Measurements from ENCODE around the gene CYB5A.

CYB5A gene

GRCh38 chr18:74229005-74229404 lies 62.8 kb downstream of the CYB5A start:
- no peaks in the 10 kb centered on the region for H3K27me3 ChIP-seq (ENCODE audit: control insufficient read depth, insufficient read depth, low read length)
- H3K4me1 ChIP-seq (ENCODE audit: control insufficient read depth, insufficient read depth, low read length): no peaks in the 10 kb centered on the region
- no peak overlapping the region for H3K4me3 ChIP-seq (ENCODE audit: low read depth, low read length)
- H3K27ac ChIP-seq (ENCODE audit: low read depth, low read length): no peak overlapping the region
- H3K36me3 ChIP-seq (ENCODE audit: control insufficient read depth, insufficient read depth, low read length): no peaks in the 10 kb centered on the region
- H3K9ac ChIP-seq (ENCODE audit: low read depth, low read length): no peak overlapping the region
- H3K9me3 ChIP-seq (ENCODE audit: control insufficient read depth, insufficient read depth, low read length): no peaks in the 10 kb centered on the region

GRCh38 chr18:74228312-74228711 lies 63.5 kb downstream of the CYB5A start:
- H3K4me1 ChIP-seq (ENCODE audit: control insufficient read depth, insufficient read depth, low read length): no peaks in the 10 kb centered on the region
- no peaks in the 10 kb centered on the region for H3K9me3 ChIP-seq (ENCODE audit: control insufficient read depth, insufficient read depth, low read length)
- H3K27me3 ChIP-seq (ENCODE audit: control insufficient read depth, insufficient read depth, low read length): no peaks in the 10 kb centered on the region
- no peak overlapping the region for H3K4me3 ChIP-seq (ENCODE audit: low read depth, low read length)
- no peaks in the 10 kb centered on the region for H3K36me3 ChIP-seq (ENCODE audit: control insufficient read depth, insufficient read depth, low read length)
- no peak overlapping the region for H3K9ac ChIP-seq (ENCODE audit: low read depth, low read length)
- no peak overlapping the region for H3K27ac ChIP-seq (ENCODE audit: low read depth, low read length)

- H3K27ac ChIP-seq (ENCODE audit: low read depth, low read length): no peak overlapping the region
- H3K9ac ChIP-seq (ENCODE audit: low read depth, low read length): no peak overlapping the region
- no peaks in the 10 kb centered on the region for H3K27me3 ChIP-seq (ENCODE audit: control insufficient read depth, insufficient read depth, low read length)
- no peaks in the 10 kb centered on the region for H3K36me3 ChIP-seq (ENCODE audit: control insufficient read depth, insufficient read depth, low read length)
- no peaks in the 10 kb centered on the region for H3K4me1 ChIP-seq (ENCODE audit: control insufficient read depth, insufficient read depth, low read length)
- H3K9me3 ChIP-seq (ENCODE audit: control insufficient read depth, insufficient read depth, low read length): no peaks in the 10 kb centered on the region
- H3K4me3 ChIP-seq (ENCODE audit: low read depth, low read length): no peak overlapping the region
Measured at GRCh38 chr18:74226666-74227065, 65.1 kb downstream of the CYB5A start.

GRCh38 chr18:74226156-74226555 lies 65.6 kb downstream of the CYB5A start:
- no peaks in the 10 kb centered on the region for H3K9me3 ChIP-seq (ENCODE audit: control insufficient read depth, insufficient read depth, low read length)
- no peaks in the 10 kb centered on the region for H3K27me3 ChIP-seq (ENCODE audit: control insufficient read depth, insufficient read depth, low read length)
- H3K9ac ChIP-seq (ENCODE audit: low read depth, low read length): no peak overlapping the region
- H3K4me1 ChIP-seq (ENCODE audit: control insufficient read depth, insufficient read depth, low read length): no peaks in the 10 kb centered on the region
- H3K4me3 ChIP-seq (ENCODE audit: low read depth, low read length): no peak overlapping the region
- H3K36me3 ChIP-seq (ENCODE audit: control insufficient read depth, insufficient read depth, low read length): no peaks in the 10 kb centered on the region
- H3K27ac ChIP-seq (ENCODE audit: low read depth, low read length): no peak overlapping the region

GRCh38 chr18:74225193-74225840 lies 66.4 kb downstream of the CYB5A start:
- Histone ChIP-seq H3K4me3 (ENCODE audit: low read depth, low read length) (no peak overlapping the region), H3K9ac (ENCODE audit: low read depth, low read length) (no peak overlapping the region), H3K9me3 (ENCODE audit: control insufficient read depth, insufficient read depth, low read length) (no peaks in the 10 kb centered on the region), H3K27ac (ENCODE audit: low read depth, low read length) (no peak overlapping the region), H3K36me3 (ENCODE audit: control insufficient read depth, insufficient read depth, low read length) (no peaks in the 10 kb centered on the region), H3K4me1 (ENCODE audit: control insufficient read depth, insufficient read depth, low read length) (no peaks in the 10 kb centered on the region), H3K27me3 (ENCODE audit: control insufficient read depth, insufficient read depth, low read length) (no peaks in the 10 kb centered on the region)

- Histone ChIP-seq H3K27me3 (ENCODE audit: control insufficient read depth, insufficient read depth, low read length) (no peaks in the 10 kb centered on the region), H3K4me3 (ENCODE audit: low read depth, low read length) (no peak overlapping the region), H3K9me3 (ENCODE audit: control insufficient read depth, insufficient read depth, low read length) (no peaks in the 10 kb centered on the region), H3K27ac (ENCODE audit: low read depth, low read length) (no peak overlapping the region), H3K4me1 (ENCODE audit: control insufficient read depth, insufficient read depth, low read length) (no peaks in the 10 kb centered on the region), H3K36me3 (ENCODE audit: control insufficient read depth, insufficient read depth, low read length) (no peaks in the 10 kb centered on the region), H3K9ac (ENCODE audit: low read depth, low read length) (no peak overlapping the region)
Measured at GRCh38 chr18:74222710-74223494, 68.9 kb downstream of the CYB5A start.

- Histone ChIP-seq H3K4me1 (ENCODE audit: control insufficient read depth, insufficient read depth, low read length) (no peaks in the 10 kb centered on the region), H3K9ac (ENCODE audit: low read depth, low read length) (no peak overlapping the region), H3K27me3 (ENCODE audit: control insufficient read depth, insufficient read depth, low read length) (no peaks in the 10 kb centered on the region), H3K27ac (ENCODE audit: low read depth, low read length) (no peak overlapping the region), H3K4me3 (ENCODE audit: low read depth, low read length) (no peak overlapping the region), H3K36me3 (ENCODE audit: control insufficient read depth, insufficient read depth, low read length) (no peaks in the 10 kb centered on the region), H3K9me3 (ENCODE audit: control insufficient read depth, insufficient read depth, low read length) (no peaks in the 10 kb centered on the region)
Measured at GRCh38 chr18:74221081-74221480, 70.7 kb downstream of the CYB5A start.

GRCh38 chr18:74219056-74219455 lies 72.7 kb downstream of the CYB5A start:
- Histone ChIP-seq H3K36me3 (ENCODE audit: control insufficient read depth, insufficient read depth, low read length) (no peaks in the 10 kb centered on the region), H3K4me1 (ENCODE audit: control insufficient read depth, insufficient read depth, low read length) (no peaks in the 10 kb centered on the region), H3K9ac (ENCODE audit: low read depth, low read length) (no peak overlapping the region), H3K9me3 (ENCODE audit: control insufficient read depth, insufficient read depth, low read length) (no peaks in the 10 kb centered on the region), H3K27me3 (ENCODE audit: control insufficient read depth, insufficient read depth, low read length) (no peaks in the 10 kb centered on the region), H3K4me3 (ENCODE audit: low read depth, low read length) (no peak overlapping the region), H3K27ac (ENCODE audit: low read depth, low read length) (no peak overlapping the region)

GRCh38 chr18:74217476-74218143 lies 74.2 kb downstream of the CYB5A start:
- Histone ChIP-seq H3K36me3 (ENCODE audit: control insufficient read depth, insufficient read depth, low read length) (no peaks in the 10 kb centered on the region), H3K4me3 (ENCODE audit: low read depth, low read length) (no peak overlapping the region), H3K27ac (ENCODE audit: low read depth, low read length) (no peak overlapping the region), H3K9ac (ENCODE audit: low read depth, low read length) (no peak overlapping the region), H3K9me3 (ENCODE audit: control insufficient read depth, insufficient read depth, low read length) (no peaks in the 10 kb centered on the region), H3K4me1 (ENCODE audit: control insufficient read depth, insufficient read depth, low read length) (no peaks in the 10 kb centered on the region), H3K27me3 (ENCODE audit: control insufficient read depth, insufficient read depth, low read length) (no peaks in the 10 kb centered on the region)

GRCh38 chr18:74216661-74217110 lies 75.1 kb downstream of the CYB5A start:
- H3K4me3 ChIP-seq (ENCODE audit: low read depth, low read length): no peak overlapping the region
- H3K4me1 ChIP-seq (ENCODE audit: control insufficient read depth, insufficient read depth, low read length): no peaks in the 10 kb centered on the region
- no peaks in the 10 kb centered on the region for H3K9me3 ChIP-seq (ENCODE audit: control insufficient read depth, insufficient read depth, low read length)
- no peak overlapping the region for H3K9ac ChIP-seq (ENCODE audit: low read depth, low read length)
- H3K36me3 ChIP-seq (ENCODE audit: control insufficient read depth, insufficient read depth, low read length): no peaks in the 10 kb centered on the region
- no peak overlapping the region for H3K27ac ChIP-seq (ENCODE audit: low read depth, low read length)
- no peaks in the 10 kb centered on the region for H3K27me3 ChIP-seq (ENCODE audit: control insufficient read depth, insufficient read depth, low read length)

- Histone ChIP-seq H3K36me3 (ENCODE audit: control insufficient read depth, insufficient read depth, low read length) (no peaks in the 10 kb centered on the region), H3K27me3 (ENCODE audit: control insufficient read depth, insufficient read depth, low read length) (no peaks in the 10 kb centered on the region), H3K9ac (ENCODE audit: low read depth, low read length) (no peak overlapping the region), H3K4me3 (ENCODE audit: low read depth, low read length) (no peak overlapping the region), H3K27ac (ENCODE audit: low read depth, low read length) (no peak overlapping the region), H3K9me3 (ENCODE audit: control insufficient read depth, insufficient read depth, low read length) (no peaks in the 10 kb centered on the region), H3K4me1 (ENCODE audit: control insufficient read depth, insufficient read depth, low read length) (no peaks in the 10 kb centered on the region)
Measured at GRCh38 chr18:74215863-74216262, 75.9 kb downstream of the CYB5A start.

Data from HUES48 (cell line).